NK-92 treated with Interleukin-12 subunit alpha and Interleukin-12 subunit beta, amount 100 ng/mL, for 24 hours (cell line): Measurements from ENCODE around the gene ARHGAP22.

Experiments
- DNase-seq: peaks from one replicate; lab custom pipeline; 2025; lab: John Stamatoyannopoulos, UW

Gene ARHGAP22

GRCh38 chr10:48533540-48533939 is 71.3 kb downstream of the ARHGAP22 start:
- DNase-seq: no peak

GRCh38 chr10:48531486-48531885 is 73.4 kb downstream of the ARHGAP22 start:
- no peak for DNase-seq

GRCh38 chr10:48529331-48529730 is 75.5 kb downstream of the ARHGAP22 start:
- DNase-seq: no peak

- no peak for DNase-seq
Observed at GRCh38 chr10:48527756-48528155, 77.1 kb downstream of the ARHGAP22 start.

- DNase-seq: no peak
Observed at GRCh38 chr10:48526846-48527505, 77.9 kb downstream of the ARHGAP22 start.

GRCh38 chr10:48526011-48526821 is 78.7 kb downstream of the ARHGAP22 start:
- no peak for DNase-seq

GRCh38 chr10:48525113-48525512 is 79.8 kb downstream of the ARHGAP22 start:
- no peak for DNase-seq

- DNase-seq: no peak
Observed at GRCh38 chr10:48523820-48524758, 80.8 kb downstream of the ARHGAP22 start.

- no peak for DNase-seq
Observed at GRCh38 chr10:48523212-48523819, 81.6 kb downstream of the ARHGAP22 start.

- no peak for DNase-seq
Observed at GRCh38 chr10:48522011-48522765, 82.7 kb downstream of the ARHGAP22 start.

GRCh38 chr10:48520594-48520993 is 84.3 kb downstream of the ARHGAP22 start:
- no peak for DNase-seq

GRCh38 chr10:48520184-48520506 is 84.7 kb downstream of the ARHGAP22 start:
- no peak for DNase-seq

- DNase-seq: peak; percentile 41
Observed at GRCh38 chr10:48519481-48520183, 85.2 kb downstream of the ARHGAP22 start.

GRCh38 chr10:48518986-48519385 is 85.9 kb downstream of the ARHGAP22 start:
- no peak for DNase-seq

- DNase-seq: no peak
Observed at GRCh38 chr10:48517911-48518811, 86.7 kb downstream of the ARHGAP22 start.

GRCh38 chr10:48517482-48517881 is 87.4 kb downstream of the ARHGAP22 start:
- no peak for DNase-seq

GRCh38 chr10:48516911-48517310 is 88.0 kb downstream of the ARHGAP22 start:
- DNase-seq: no peak

- DNase-seq: no peak
Observed at GRCh38 chr10:48514916-48515315, 90.0 kb downstream of the ARHGAP22 start.

- DNase-seq: no peak
Observed at GRCh38 chr10:48514255-48514654, 90.6 kb downstream of the ARHGAP22 start.

- DNase-seq: no peak
Observed at GRCh38 chr10:48512861-48513260, 92.0 kb downstream of the ARHGAP22 start.
